K562 (cell line): ENCODE results near the gene TTC39A. TPM values are rescaled to one million over a fixed set of nuclear protein-coding genes. Genes with fewer than 3 reads are reported as not detected.

Experiments
- ATAC-seq: fragments of 200-7000 bp; cut with Tn5 transposase; 3 replicates; pipeline ENCODE4 v1.9.1; 2020; ENCODE audit warnings: moderate library complexity
- BruUV-seq: library from RNA; stranded (reverse); fragments of 400-500 nt; replicated peaks from 2 replicates; lab custom pipeline; 2021; lab: Mats Ljungman, UMichigan
- CTCF ChIA-PET: fragments of 300-600 bp; formaldehyde crosslinking; extraction: SDS; loops from one replicate; lab custom pipeline; 2021; ENCODE audit warnings: low intra/inter-chr PET ratio; lab: Yijun Ruan, JAX
- POLR2A ChIA-PET: fragments of 300-600, 350-650 bp; sonication (Branson Sonifier 250); formaldehyde crosslinking; extraction: SDS; loops from one replicate; lab custom pipeline; 2021; ENCODE audit warnings: antibody characterized with exemption, inconsistent platforms; lab: Yijun Ruan, JAX
- DNase-seq, 4 experiments: peaks; one replicate each; pipeline versions ENCODE4 v3.0.0 to v3.0.0-alpha.2; 2011 to 2018; ENCODE audit warnings: low spot score in 3 of 4, mixed read lengths in 3 of 4; ENCODE audit errors: extremely low read depth in 1 of 4
- FAIRE-seq: peaks from 2 replicates; lab custom pipeline; 2011; peaks lifted over from hg19 to GRCh38; lab: Jason Lieb, UNC
- H2AFZ ChIP-seq: 2 replicates; pipeline ENCODE4 v1.6.0; 2011; ENCODE audit warnings: low read depth, low read length, control low read depth, inconsistent platforms
- H3K27ac ChIP-seq: fragments of 200-600 bp; 3 replicates; pipeline ENCODE4 v1.8.0; 2011; ENCODE audit warnings: low read depth, mild to moderate bottlenecking, control low read depth, inconsistent platforms, low read length, moderate library complexity, mixed read lengths; ENCODE audit errors: extremely low read depth
- H3K27me3 ChIP-seq, 2 experiments: fragments of 300-600 bp in 1 of 2; 2 replicates in 1 of 2; 3 replicates in 1 of 2; pipeline versions ENCODE4 v1.6.0 to v1.8.0; 2011; ENCODE audit warnings: inconsistent platforms in 2 of 2, low read length in 2 of 2, mild to moderate bottlenecking in 1 of 2, mixed read lengths in 1 of 2, moderate library complexity in 1 of 2; ENCODE audit not compliant: control insufficient read depth in 2 of 2, insufficient read depth in 2 of 2
- H3K36me3 ChIP-seq: fragments of 300-600 bp; 3 replicates; pipeline ENCODE4 v1.8.0; 2011; ENCODE audit warnings: mild to moderate bottlenecking, low read length, inconsistent platforms; ENCODE audit not compliant: control insufficient read depth, insufficient read depth
- H3K4me1 ChIP-seq, 2 experiments: fragments of 200-600 bp in 1 of 2; replicated peaks in 1 of 2; 2 replicates in 1 of 2; 3 replicates in 1 of 2; pipeline versions ENCODE4 v1.5.1 to v1.8.0; 2011; ENCODE audit warnings: inconsistent platforms in 2 of 2, low read length in 2 of 2, mild to moderate bottlenecking in 1 of 2, mixed read lengths in 1 of 2, moderate library complexity in 1 of 2; ENCODE audit not compliant: control insufficient read depth in 2 of 2, insufficient read depth in 2 of 2
- H3K4me2 ChIP-seq: 2 replicates; pipeline ENCODE4 v1.6.1; 2011; ENCODE audit warnings: low read length, control low read depth, inconsistent platforms, mixed read lengths; ENCODE audit not compliant: insufficient read depth
- H3K4me3 ChIP-seq: fragments of 200-600 bp; sonication (generic), shearing (Covaris generic); 2 replicates; pipeline ENCODE4 v1.5.1; 2016; ENCODE audit warnings: control low read depth, inconsistent platforms
- H3K79me2 ChIP-seq: fragments of 200-600 bp; 3 replicates; pipeline ENCODE4 v1.8.0; 2011; ENCODE audit warnings: low read length, inconsistent platforms; ENCODE audit not compliant: control insufficient read depth, insufficient read depth
- H3K9ac ChIP-seq, 2 experiments: 2 replicates each; pipeline versions ENCODE4 v1.6.0 to v1.6.1; 2011; ENCODE audit warnings: low read depth in 2 of 2, low read length in 2 of 2, control low read depth in 1 of 2, inconsistent platforms in 1 of 2, mild to moderate bottlenecking in 1 of 2, mixed read lengths in 1 of 2; ENCODE audit not compliant: insufficient read depth in 1 of 2
- H3K9me1 ChIP-seq: one replicate; pipeline ENCODE4 v1.6.0; 2011; ENCODE audit warnings: inconsistent platforms, mild to moderate bottlenecking, low read length, moderate library complexity; ENCODE audit not compliant: control insufficient read depth, insufficient read depth
- H3K9me3 ChIP-seq: replicated peaks from 2 replicates; pipeline ENCODE4 v1.5.1; 2011; ENCODE audit warnings: low read depth, low read length, inconsistent platforms; ENCODE audit not compliant: control insufficient read depth, insufficient read depth
- H4K20me1 ChIP-seq: replicated peaks from 2 replicates; pipeline ENCODE4 v1.6.1; 2011; ENCODE audit warnings: low read length, inconsistent platforms, mixed read lengths; ENCODE audit not compliant: control insufficient read depth, insufficient read depth
- BRD4 ChIP-seq: fragments of 200-600 bp; sonication (generic); IDR thresholded peaks from 2 replicates; pipeline ENCODE4 v1.6.1; 2017; ENCODE audit warnings: inconsistent platforms
- BRF2 ChIP-seq: IDR thresholded peaks from 3 replicates; pipeline ENCODE4 v1.6.1; 2011; ENCODE audit warnings: borderline replicate concordance, mild to moderate bottlenecking; ENCODE audit not compliant: insufficient read length, insufficient read depth
- CC2D1A ChIP-seq: fragments of 450-650 bp; IDR thresholded peaks from 2 replicates; pipeline ENCODE4 v1.6.1; 2017; ENCODE audit warnings: mild to moderate bottlenecking
- CHD1 ChIP-seq: fragments of 200-600 bp; sonication (generic); IDR thresholded peaks from one replicate; pipeline ENCODE4 v1.6.1; 2012; ENCODE audit warnings: mild to moderate bottlenecking, moderate library complexity, low read length, inconsistent platforms
- HIVEP1 ChIP-seq: fragments of 250-450 bp; sonication (Bioruptor Pico); IDR thresholded peaks from 2 replicates; pipeline ENCODE4 v1.4.0; 2020; ENCODE audit warnings: mild to moderate bottlenecking
- KLF1 ChIP-seq: fragments of 450-650 bp; IDR thresholded peaks from 2 replicates; pipeline ENCODE4 v1.6.1; 2016; ENCODE audit warnings: missing genetic modification characterization, missing compliant biosample characterization
- MECOM ChIP-seq: fragments of 250-450 bp; sonication (Bioruptor Pico); IDR thresholded peaks from 2 replicates; pipeline ENCODE4 v1.8.0; 2022; ENCODE audit warnings: inconsistent platforms
- POLR2H ChIP-seq: IDR thresholded peaks from 2 replicates; pipeline ENCODE4 v1.6.1; 2016; ENCODE audit warnings: missing genetic modification characterization, low read depth, mild to moderate bottlenecking, control low read depth, missing compliant biosample characterization, moderate library complexity
- RREB1 ChIP-seq: fragments of 250-450 bp; sonication (Bioruptor Pico); IDR thresholded peaks from 2 replicates; pipeline ENCODE4 v1.4.0; 2020
- THRB ChIP-seq: fragments of 450-650 bp; formaldehyde crosslinking; conservative IDR thresholded peaks from 2 replicates; pipeline ENCODE4 v1.4.0; 2022; ENCODE audit warnings: mild to moderate bottlenecking, missing genetic modification characterization
- ZHX1 ChIP-seq: fragments of 150-350 bp; conservative IDR thresholded peaks from 2 replicates; pipeline ENCODE4 v1.6.1; 2014; ENCODE audit warnings: low read length
- ZNF717 ChIP-seq: fragments of 250-450 bp; sonication (Bioruptor Pico); IDR thresholded peaks from 2 replicates; pipeline ENCODE4 v1.5.0; 2021
- WGBS: fragments of 100-300 bp; shearing (Covaris generic); methylation state at CpG from one replicate; pipeline ENCODE4 v1.1.6; 2016; ENCODE audit warnings: low coverage, mixed read lengths; ENCODE audit not compliant: insufficient coverage; ENCODE audit errors: missing lambda C conversion rate; 5-methylcytosine and 5-hydroxymethylcytosine counted together
- in situ Hi-C: fragments of 300-500 bp; cut with MboI; formaldehyde crosslinking; loops from 4 replicates; pipeline ENCODE4 v1.15.0; 2018; ENCODE audit warnings: inconsistent platforms, mixed read lengths
- intact Hi-C: fragments of 100-400 bp; cut with micrococcal nuclease; formaldehyde crosslinking; loops from 2 replicates; pipeline ENCODE4 v1.14.2; 2022
- polyA plus RNA-seq, 8 experiments: library from polyadenylated mRNA; depleted of rRNA in 4 of 8; stranded (reverse) in 5 of 8; unstranded in 3 of 8; fragments of >200 nt; fragmentation: Nextera tagmentation in 2 of 8; fragmentation: Illumina TruSeq in 1 of 8; extraction: Ambion mirVana in 2 of 8; extraction: Trizol in 1 of 8; gene quantifications; 2 replicates each; pipeline versions ENCODE4 v1.2.1 to v1.2.3, GENCODE V29; 2011 to 2014; ENCODE audit warnings: inconsistent platforms in 1 of 8, missing spikeins in 1 of 8
- total RNA-seq, 7 experiments: library from RNA; depleted of rRNA in 6 of 7; stranded (reverse); fragments of >200 nt in 6 of 7; fragmentation: Illumina TruSeq in 2 of 7; extraction: Trizol in 2 of 7; gene quantifications; 2 replicates each; pipeline versions ENCODE4 v1.2.1 to v1.2.3, GENCODE V29; 2011 to 2021; ENCODE audit warnings: low replicate concordance in 1 of 7

Gene TTC39A
- total and polyA plus RNA-seq, 9 of the 15 experiments (the other 6 are each of a cell fraction or from before 2014, with no cell fraction given), result 0.18 to 0.82 (median 0.35) TPM

GRCh38 chr1:51242546-51242945 lies 87.8 kb downstream of the TTC39A start:
- H3K9ac ChIP-seq, result no peak overlapping the region
- no peak overlapping the region for H3K27ac ChIP-seq
- H3K4me1 ChIP-seq, result peaks cover 3 to 21% of the 10 kb centered on the region in 2 experiments; a peak in 3 of 5 replicates
- POLR2A ChIA-PET, result interaction anchor here (1.2 kb wide), 1 partner anchor 18 kb away, joined by 3 read pairs; no protein-coding TSS in a partner anchor
- no peak overlapping the region for H2AFZ ChIP-seq
- in situ Hi-C loops (no loop called here), intact Hi-C loops (no loop called here)
- CTCF ChIA-PET, result no interaction called here
- peaks cover 41% of the 10 kb centered on the region for H4K20me1 ChIP-seq
- 75% methylated on average over 4 of the region's 4 CpGs for WGBS
- no peaks in the 10 kb centered on the region for H3K9me3 ChIP-seq
- peaks cover 4% of the 10 kb centered on the region; the same call in 2 of the 3 replicates for H3K36me3 ChIP-seq
- H3K79me2 ChIP-seq, result peaks cover 92% of the 10 kb centered on the region
- no peak overlapping the region for H3K4me3 ChIP-seq
- no peak overlapping the region for H3K4me2 ChIP-seq
- DNase-seq, result no peak
- no peak for ATAC-seq
- BruUV-seq, result no TSS peak
- no peak for FAIRE-seq
- peaks cover 4% of the 10 kb centered on the region for H3K9me1 ChIP-seq
- H3K27me3 ChIP-seq, result no peaks in the 10 kb centered on the region
- no peak for TF ChIP-seq CHD1
- TF ChIP-seq RREB1 (CRISPR knock-in tag), result no peak
- no peak for TF ChIP-seq CC2D1A
- TF ChIP-seq MECOM (CRISPR knock-in tag), result no peak
- TF ChIP-seq ZNF717 (CRISPR knock-in tag), result no peak
- no peak for TF ChIP-seq THRB (CRISPR knock-in tag)
- TF ChIP-seq POLR2H (tag), result no peak
- no peak for TF ChIP-seq BRD4
- no peak for TF ChIP-seq BRF2
- TF ChIP-seq ZHX1, result no peak
- no peak for TF ChIP-seq HIVEP1
- TF ChIP-seq KLF1 (tag), result no peak
